Activated naive CD8-positive, alpha-beta T cell (primary cell): Measurements from ENCODE around the gene ATPAF1.

ENCODE experiments used
- H3K27ac Mint-ChIP-seq: one replicate; pipeline ENCODE4 v1.8.0; 2021; ENCODE audit warnings: mixed read lengths
- H3K27me3 Mint-ChIP-seq: one replicate; pipeline ENCODE4 v1.8.0; 2021; ENCODE audit warnings: mixed read lengths
- H3K36me3 Mint-ChIP-seq: one replicate; pipeline ENCODE4 v1.8.0; 2021; ENCODE audit warnings: mixed read lengths
- H3K4me1 Mint-ChIP-seq: one replicate; pipeline ENCODE4 v1.8.0; 2021; ENCODE audit warnings: low read depth, mixed read lengths
- H3K4me3 Mint-ChIP-seq: one replicate; pipeline ENCODE4 v1.8.0; 2021; ENCODE audit warnings: mild to moderate bottlenecking, mixed read lengths
- H3K9me3 Mint-ChIP-seq: one replicate; pipeline ENCODE4 v1.8.0; 2021; ENCODE audit warnings: low read depth, mixed read lengths

The ATPAF1 gene

DNA sequence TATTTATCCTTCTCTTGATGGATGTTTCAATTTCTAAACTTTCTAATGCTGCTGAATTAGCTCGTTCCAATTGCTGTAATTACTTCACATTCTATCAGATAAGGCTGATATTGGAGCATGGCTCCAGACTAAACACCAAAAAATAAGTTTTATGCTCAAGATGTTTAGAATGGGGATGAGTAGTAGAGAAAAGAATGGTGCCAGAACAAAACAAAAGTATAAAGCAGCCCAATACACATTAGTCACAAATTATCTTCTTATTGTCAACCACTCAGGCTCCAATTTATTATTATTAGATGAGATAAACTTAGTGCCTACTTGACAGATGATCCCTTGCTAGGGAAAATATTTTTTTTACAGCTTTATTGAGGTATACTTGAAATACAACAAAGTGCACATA, 21.8 kb downstream of the ATPAF1 start:
- H3K27ac Mint-ChIP-seq, result no peak overlapping the region
- peaks cover 31% of the 10 kb centered on the region for H3K36me3 Mint-ChIP-seq
- H3K27me3 Mint-ChIP-seq, result no peaks in the 10 kb centered on the region

DNA sequence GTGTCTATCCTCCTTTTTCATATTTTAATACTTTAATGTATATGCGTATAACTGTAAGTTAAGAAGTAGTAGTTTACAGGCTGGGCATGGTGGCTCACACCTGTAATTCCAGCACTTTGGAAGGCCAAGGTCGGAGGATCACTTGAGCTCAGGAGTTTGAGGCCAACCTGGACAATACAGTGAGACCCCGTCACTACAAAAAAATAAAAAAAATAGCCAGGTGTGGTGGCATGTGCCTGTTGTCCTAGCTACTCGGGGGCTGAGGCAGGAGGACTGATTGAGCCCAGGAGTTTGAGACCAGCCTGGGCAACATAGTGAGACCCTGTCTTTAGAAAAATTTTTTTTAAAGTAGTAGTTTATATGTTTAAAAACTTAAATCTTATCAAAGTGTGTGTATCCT, 22.3 kb downstream of the ATPAF1 start:
- H3K4me1 Mint-ChIP-seq, result no peaks in the 10 kb centered on the region
- H3K9me3 Mint-ChIP-seq, result peaks cover 4% of the 10 kb centered on the region
- no peak overlapping the region for H3K27ac Mint-ChIP-seq
- peaks cover 31% of the 10 kb centered on the region for H3K36me3 Mint-ChIP-seq
- H3K4me3 Mint-ChIP-seq, result no peak overlapping the region
- H3K27me3 Mint-ChIP-seq, result no peaks in the 10 kb centered on the region

More for the DNA sequence above, 21.8 kb downstream of the ATPAF1 start:
- Mint-ChIP-seq H3K9me3 (peaks cover 4% of the 10 kb centered on the region), H3K4me1 (no peaks in the 10 kb centered on the region), H3K4me3 (no peak overlapping the region)

DNA sequence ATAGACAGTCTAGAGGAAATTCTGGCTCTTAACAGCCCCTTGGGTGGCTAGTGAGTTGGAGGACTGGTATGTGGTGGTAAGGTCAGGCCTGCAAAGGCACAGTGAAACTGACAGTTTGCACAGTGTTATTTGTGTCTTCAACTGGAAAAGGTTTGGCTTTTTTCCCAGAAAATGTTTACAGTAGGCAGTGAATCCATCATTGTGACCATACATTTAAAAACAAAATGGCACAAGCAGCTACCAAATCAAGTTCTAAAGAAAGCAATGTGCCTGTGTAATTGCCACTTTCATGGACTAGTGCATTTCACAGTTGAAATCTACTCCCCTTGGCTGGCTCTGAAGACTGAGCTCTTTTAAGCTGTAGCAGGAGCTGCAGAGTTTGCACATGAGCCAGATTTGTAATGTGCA, 24.8 kb downstream of the ATPAF1 start:
- Mint-ChIP-seq H3K4me1 (no peaks in the 10 kb centered on the region), H3K27ac (no peak overlapping the region), H3K4me3 (no peak overlapping the region), H3K27me3 (no peaks in the 10 kb centered on the region), H3K36me3 (peaks cover 27% of the 10 kb centered on the region), H3K9me3 (no peaks in the 10 kb centered on the region)

DNA sequence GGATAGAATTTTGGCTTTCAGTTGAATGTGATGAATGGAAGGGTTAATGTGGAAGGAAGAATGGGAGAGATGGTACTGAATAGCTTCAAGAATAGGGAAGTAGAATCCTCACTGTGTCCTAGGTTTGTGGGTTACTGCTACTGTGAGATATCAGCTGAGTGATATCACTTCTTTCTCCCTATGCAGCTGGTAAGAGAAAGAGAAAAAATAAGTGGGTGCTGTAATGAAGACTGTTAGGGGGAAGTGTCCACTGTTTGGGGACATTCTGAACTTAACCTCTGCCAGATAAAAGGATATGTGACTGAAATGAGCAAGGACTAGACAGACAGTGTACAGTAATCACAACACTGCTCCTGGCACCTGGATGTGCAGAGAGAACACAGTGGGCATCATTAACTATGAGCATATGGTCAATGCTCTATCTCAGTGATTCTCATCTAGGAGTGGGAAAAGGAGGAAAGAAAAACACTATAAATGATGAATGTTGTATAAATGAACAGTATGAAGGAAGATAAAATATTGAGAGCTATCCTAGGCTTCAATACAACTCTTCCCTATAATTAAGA, 26.0 kb downstream of the ATPAF1 start:
- Mint-ChIP-seq H3K4me3 (no peak overlapping the region), H3K36me3 (peaks cover 23% of the 10 kb centered on the region), H3K4me1 (no peaks in the 10 kb centered on the region), H3K9me3 (no peaks in the 10 kb centered on the region), H3K27ac (no peak overlapping the region), H3K27me3 (no peaks in the 10 kb centered on the region)

DNA sequence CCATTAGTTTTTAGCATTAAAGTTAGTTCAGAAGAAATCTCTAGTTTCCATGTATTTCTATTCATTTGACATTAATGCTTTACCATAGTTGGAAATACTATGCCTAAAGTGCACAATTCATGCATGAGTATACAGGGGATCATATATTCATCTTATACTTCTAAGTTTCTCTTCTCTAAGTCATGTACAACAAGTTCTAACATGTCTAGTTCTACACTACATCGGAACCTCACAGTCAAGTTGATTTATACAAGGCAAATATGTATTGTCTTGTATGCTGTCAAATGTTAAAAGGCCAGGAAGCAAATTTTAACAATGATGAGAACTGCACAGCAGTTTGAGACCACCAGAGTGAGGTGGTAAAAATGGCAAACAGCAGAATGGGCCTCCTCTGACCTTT, 28.6 kb downstream of the ATPAF1 start:
- no peaks in the 10 kb centered on the region for H3K9me3 Mint-ChIP-seq
- no peak overlapping the region for H3K4me3 Mint-ChIP-seq
- no peaks in the 10 kb centered on the region for H3K4me1 Mint-ChIP-seq
- peaks cover 15% of the 10 kb centered on the region for H3K36me3 Mint-ChIP-seq
- H3K27me3 Mint-ChIP-seq, result no peaks in the 10 kb centered on the region
- H3K27ac Mint-ChIP-seq, result no peak overlapping the region

DNA sequence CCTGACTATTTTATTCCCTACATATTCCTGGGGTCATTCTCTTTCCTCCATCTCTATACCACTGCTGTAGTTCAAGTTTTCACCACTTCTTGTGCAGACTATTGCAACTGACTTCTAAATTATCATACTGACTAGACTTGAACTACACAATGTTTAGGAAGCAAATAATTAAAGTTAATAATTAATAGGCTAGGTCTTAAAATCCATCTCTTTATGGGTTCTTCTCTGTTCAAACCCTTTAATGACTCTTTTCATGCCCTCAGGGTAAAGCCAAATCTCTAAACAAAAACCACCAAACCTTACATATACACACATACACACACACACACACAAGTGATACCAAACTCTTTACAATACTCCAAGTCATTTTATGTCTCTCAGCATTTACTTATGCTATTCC, 29.2 kb downstream of the ATPAF1 start:
- Mint-ChIP-seq H3K27ac (no peak overlapping the region), H3K4me3 (no peak overlapping the region), H3K9me3 (no peaks in the 10 kb centered on the region), H3K4me1 (no peaks in the 10 kb centered on the region), H3K36me3 (peaks cover 17% of the 10 kb centered on the region), H3K27me3 (no peaks in the 10 kb centered on the region)

DNA sequence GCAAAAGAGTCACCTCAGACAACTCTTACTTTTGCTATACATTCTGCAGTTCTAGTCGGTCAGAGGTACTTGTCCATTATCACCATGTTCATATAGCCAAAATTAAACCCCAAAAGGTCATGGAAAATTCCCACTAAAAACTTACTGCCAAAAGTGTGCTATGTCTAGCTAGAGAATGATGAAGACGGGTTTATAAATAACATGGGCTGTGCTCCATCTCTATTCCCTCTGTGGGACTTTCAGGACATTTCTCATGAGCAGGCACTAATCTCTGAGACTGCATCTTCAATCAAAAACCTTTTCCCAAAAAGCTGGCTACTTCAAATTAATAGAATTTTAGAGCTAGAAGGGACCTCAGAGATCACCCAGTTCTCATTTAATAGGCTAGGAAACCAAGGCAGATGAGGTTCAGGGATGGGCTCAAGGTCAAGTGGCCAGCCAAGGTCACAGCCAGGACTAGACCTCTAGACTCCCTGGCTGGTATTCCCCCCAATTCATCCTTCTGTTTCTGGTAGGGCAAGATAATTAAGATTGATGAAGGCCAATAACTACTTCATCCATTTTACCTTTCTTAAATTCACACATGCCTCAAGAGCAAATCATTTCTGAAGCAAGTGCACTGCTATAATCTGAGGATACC, 30.6 kb downstream of the ATPAF1 start:
- Mint-ChIP-seq H3K27ac (no peak overlapping the region), H3K36me3 (peaks cover 15% of the 10 kb centered on the region), H3K4me3 (no peak overlapping the region), H3K4me1 (no peaks in the 10 kb centered on the region), H3K27me3 (no peaks in the 10 kb centered on the region), H3K9me3 (no peaks in the 10 kb centered on the region)

DNA sequence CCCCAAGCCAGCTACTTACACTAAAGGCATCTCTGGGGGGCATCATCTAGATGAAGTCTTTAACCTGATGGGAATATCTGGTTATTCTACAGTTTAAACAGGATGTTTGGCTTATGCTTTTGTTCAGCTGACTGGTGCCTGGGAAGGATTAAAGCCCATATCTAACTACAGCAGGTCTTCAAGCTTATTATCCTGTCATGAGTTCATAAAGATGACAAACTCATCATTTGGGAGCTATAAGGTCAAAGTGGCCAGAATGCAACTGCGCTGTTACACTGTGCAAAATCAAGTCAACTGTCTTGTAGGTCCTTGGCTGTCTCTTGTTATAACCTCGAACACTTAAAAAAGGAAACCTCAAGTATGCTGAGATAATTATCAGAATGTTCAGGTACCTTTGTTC, 33.0 kb downstream of the ATPAF1 start:
- H3K27ac Mint-ChIP-seq, result no peak overlapping the region
- H3K36me3 Mint-ChIP-seq, result peaks cover 8% of the 10 kb centered on the region
- no peak overlapping the region for H3K4me3 Mint-ChIP-seq
- H3K4me1 Mint-ChIP-seq, result no peaks in the 10 kb centered on the region
- H3K9me3 Mint-ChIP-seq, result no peaks in the 10 kb centered on the region
- H3K27me3 Mint-ChIP-seq, result no peaks in the 10 kb centered on the region

DNA sequence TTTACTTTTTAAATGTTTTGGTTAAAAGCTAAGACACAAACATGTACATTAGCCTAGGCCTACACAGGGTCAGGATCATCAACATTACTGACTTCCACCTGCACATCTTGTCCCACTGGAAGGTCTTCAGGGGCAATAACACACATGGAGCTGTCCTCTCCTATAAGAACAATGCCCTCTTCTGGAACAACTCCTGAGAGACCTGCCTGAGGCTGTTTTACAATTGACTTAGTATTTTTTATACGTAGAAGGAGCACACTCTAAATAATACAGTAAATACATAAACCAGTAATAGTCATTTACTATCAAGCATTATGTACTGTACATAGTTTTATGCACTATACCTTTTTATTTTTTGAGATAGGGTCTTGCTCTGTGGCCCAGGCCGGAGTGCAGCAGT, 37.4 kb downstream of the ATPAF1 start:
- H3K27ac Mint-ChIP-seq, result no peak overlapping the region
- H3K4me1 Mint-ChIP-seq, result no peaks in the 10 kb centered on the region
- H3K9me3 Mint-ChIP-seq, result no peaks in the 10 kb centered on the region

DNA sequence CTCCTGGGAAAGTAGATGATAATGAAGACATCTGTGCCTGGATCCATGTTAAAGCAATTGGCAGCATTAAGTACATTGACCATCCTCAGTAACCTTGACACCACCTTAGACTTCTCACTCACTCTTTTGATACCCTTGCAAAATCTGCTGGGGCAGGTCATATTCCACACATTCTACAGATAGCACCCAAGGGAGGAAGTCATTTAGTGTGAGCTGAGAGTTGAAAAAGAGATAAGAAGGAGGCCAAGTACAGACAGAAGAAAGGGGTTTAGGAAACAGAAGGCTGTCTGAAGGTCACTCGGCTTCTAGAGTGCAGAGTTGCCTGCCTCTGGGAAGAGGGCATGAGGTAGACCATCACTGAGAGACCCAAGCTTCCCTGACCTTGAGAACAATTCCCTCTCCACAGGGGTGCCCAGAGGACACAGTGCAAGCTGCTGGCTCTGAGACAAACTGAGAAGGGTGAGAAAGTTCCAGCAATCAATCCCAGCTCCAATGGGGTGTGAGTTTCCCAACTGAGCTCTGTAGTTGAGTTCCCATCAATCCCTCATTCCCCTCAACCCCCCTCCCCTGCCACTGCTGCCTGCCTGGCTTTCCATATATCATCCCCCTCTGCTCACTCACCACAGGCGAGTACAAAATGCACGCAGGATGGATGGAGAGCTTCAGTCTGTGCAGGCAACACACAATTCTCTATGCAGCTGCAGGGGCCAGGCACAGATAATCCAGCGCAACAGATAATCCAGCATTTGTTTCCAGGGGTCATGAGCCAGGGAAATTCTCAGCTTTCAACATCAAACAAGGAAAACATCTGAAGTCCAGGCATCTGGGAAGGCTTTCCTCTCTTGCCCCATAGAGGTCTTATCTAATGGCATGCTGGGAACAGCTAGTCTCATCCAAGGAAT, 44.2 kb downstream of the ATPAF1 start:
- Mint-ChIP-seq H3K4me3 (no peak overlapping the region), H3K36me3 (no peaks in the 10 kb centered on the region), H3K9me3 (no peaks in the 10 kb centered on the region), H3K27me3 (no peaks in the 10 kb centered on the region), H3K27ac (no peak overlapping the region), H3K4me1 (peaks cover 1% of the 10 kb centered on the region)

More for the DNA sequence above, 37.4 kb downstream of the ATPAF1 start:
- Mint-ChIP-seq H3K36me3 (peaks cover 4% of the 10 kb centered on the region), H3K27me3 (no peaks in the 10 kb centered on the region), H3K4me3 (no peak overlapping the region)

DNA sequence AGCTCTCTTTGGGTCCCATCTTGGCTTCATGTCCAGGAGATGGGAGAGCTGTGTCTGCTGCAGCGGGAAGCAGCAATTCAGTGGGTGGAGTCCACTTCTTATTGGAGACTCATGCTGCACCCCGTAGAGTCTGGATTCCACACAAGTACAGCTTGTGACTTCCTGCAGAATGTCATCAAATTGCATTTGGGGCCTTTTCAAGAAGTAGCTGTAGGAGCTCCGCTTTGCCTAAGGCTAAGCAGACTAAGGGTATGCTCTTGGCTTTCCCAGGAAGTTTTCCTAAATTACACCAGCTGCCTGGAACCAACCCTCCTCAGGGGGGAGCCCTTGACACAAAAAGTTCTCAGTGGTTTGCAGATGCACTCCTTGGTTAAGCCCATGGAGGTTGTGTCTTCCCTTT, 45.8 kb downstream of the ATPAF1 start:
- Mint-ChIP-seq H3K4me3 (no peak overlapping the region), H3K27me3 (no peaks in the 10 kb centered on the region), H3K36me3 (no peaks in the 10 kb centered on the region), H3K9me3 (no peaks in the 10 kb centered on the region), H3K27ac (no peak overlapping the region), H3K4me1 (peaks cover 5% of the 10 kb centered on the region)

DNA sequence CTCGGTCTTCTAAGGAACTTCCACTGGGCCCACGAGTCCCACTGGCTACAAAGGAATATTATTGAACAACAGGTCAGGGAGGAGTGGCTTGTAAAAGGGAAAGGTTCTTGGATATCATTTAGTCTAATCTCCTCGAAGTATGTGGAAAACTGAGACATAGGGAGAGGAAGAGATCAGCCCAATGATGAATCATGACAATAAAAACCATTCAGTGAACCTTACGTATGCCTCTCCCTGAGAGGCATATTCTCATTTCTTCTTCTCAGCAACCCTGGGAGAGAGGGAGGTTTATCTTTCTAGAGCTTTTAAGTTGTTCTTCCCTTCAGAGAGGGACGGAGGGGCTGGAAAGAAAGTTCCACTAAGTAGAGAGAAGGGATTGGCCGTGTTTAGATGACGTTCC, 46.2 kb downstream of the ATPAF1 start:
- no peaks in the 10 kb centered on the region for H3K9me3 Mint-ChIP-seq
- H3K4me1 Mint-ChIP-seq, result peaks cover 10% of the 10 kb centered on the region
- H3K36me3 Mint-ChIP-seq, result no peaks in the 10 kb centered on the region
- no peak overlapping the region for H3K4me3 Mint-ChIP-seq
- H3K27ac Mint-ChIP-seq, result no peak overlapping the region
- H3K27me3 Mint-ChIP-seq, result no peaks in the 10 kb centered on the region

DNA sequence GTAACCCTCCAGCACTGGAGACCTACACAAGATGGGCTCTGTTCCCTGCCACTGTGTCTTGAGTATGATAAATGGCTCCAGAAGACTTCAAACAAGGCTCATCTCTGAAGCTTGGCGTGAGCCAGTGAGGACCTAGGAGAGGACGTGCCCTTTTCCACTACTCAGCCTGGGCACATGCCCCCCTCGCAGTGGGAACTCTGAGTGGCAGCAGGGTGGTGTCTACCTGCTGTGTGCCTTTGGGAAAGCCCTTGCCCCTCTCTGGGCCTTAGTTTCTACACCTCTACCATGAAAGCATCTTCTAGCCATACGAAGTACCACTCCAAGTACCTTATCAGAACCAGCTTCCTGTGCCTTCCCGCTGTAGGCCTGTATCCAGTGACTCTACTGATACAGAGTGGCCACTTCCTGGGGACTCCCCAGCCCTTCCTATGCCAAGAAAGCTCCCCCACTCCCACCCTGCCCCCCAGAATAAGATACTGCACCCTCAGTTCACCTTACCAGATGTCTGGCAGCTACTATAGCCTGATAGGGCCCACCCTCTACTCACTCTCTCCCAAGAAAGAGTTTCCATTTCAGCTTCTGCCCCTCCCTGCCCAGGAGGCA, 48.4 kb downstream of the ATPAF1 start:
- Mint-ChIP-seq H3K27me3 (no peaks in the 10 kb centered on the region), H3K27ac (no peak overlapping the region), H3K36me3 (no peaks in the 10 kb centered on the region), H3K9me3 (no peaks in the 10 kb centered on the region), H3K4me1 (peaks cover 26% of the 10 kb centered on the region), H3K4me3 (no peak overlapping the region)

DNA sequence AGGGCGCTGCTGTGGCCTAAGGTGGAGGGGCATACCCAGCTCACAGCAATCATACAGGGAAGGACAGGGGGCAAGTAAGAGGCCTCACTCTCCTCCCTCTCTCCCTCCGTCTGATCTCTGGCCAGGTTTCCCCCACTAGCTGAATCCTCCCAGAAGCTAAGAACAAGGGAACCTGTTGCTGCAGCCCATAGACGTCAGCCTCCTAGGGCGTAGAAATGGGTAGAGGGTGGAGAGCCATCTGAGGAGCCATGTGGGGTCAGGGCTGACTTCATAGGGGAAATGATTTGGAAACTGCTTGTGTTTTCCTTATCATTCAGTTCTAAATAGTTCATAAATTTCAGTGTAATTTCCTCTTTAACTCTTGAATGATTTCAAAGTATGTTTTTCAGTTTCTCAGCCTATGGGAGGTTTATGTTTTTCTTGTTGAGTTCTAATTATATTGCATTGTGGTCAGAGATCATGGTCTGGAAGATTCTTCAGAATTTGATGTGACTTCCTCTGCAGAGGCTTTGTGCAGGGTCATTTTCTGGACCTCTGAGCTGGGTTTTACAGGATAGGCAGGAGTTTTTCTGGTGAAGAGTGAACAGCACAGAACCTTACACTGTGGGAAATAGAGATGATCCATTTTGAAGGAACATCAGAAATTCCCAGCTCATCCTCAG, 49.3 kb downstream of the ATPAF1 start:
- Mint-ChIP-seq H3K36me3 (no peaks in the 10 kb centered on the region), H3K27me3 (no peaks in the 10 kb centered on the region), H3K4me1 (peaks cover 32% of the 10 kb centered on the region), H3K4me3 (no peak overlapping the region), H3K9me3 (no peaks in the 10 kb centered on the region), H3K27ac (peak overlapping the region; percentile 42)

DNA sequence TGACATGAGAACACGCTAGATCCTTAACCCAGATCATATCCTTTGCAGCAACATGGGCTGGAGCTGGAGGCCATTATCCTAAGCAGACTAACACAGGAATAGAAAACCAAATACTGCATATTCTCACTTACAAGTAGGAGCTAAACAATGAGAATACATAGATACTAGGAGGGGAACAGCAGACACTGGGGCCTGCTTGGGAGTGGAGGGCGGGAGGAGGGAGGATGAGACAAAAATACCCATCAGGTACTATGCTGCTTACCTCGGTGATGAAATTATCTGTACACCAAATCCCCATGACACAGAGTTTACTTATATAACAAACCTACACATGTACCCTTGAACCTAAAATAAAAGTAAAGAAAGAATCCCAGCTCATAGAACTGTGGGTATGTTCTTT, 50.3 kb downstream of the ATPAF1 start:
- no peaks in the 10 kb centered on the region for H3K36me3 Mint-ChIP-seq
- H3K27ac Mint-ChIP-seq, result peak overlapping the region; percentile 91
- no peaks in the 10 kb centered on the region for H3K9me3 Mint-ChIP-seq
- H3K4me1 Mint-ChIP-seq, result peaks cover 39% of the 10 kb centered on the region
- no peaks in the 10 kb centered on the region for H3K27me3 Mint-ChIP-seq
- peak overlapping the region; percentile 90 for H3K4me3 Mint-ChIP-seq
